VCaP (cell line): ENCODE data around the gene CORIN.

Experiments used
- H3K27ac ChIP-seq: fragments of 450-650 bp; 2 replicates; pipeline ENCODE4 v1.5.1; 2017
- CTCF ChIP-seq: fragments of 450-650 bp; conservative IDR thresholded peaks from 2 replicates; pipeline ENCODE4 v1.5.1; 2017; ENCODE audit warnings: mild to moderate bottlenecking, moderate library complexity

CORIN gene

GRCh38 chr4:47747211-47747610 lies 90.7 kb downstream of the CORIN start:
- TF ChIP-seq CTCF: no peak
- H3K27ac ChIP-seq: no peak overlapping the region

- no peak overlapping the region for H3K27ac ChIP-seq
- TF ChIP-seq CTCF: no peak
Observed at GRCh38 chr4:47746122-47746521, 91.7 kb downstream of the CORIN start.

- H3K27ac ChIP-seq: no peak overlapping the region
- no peak for TF ChIP-seq CTCF
Observed at GRCh38 chr4:47744843-47745382, 93.0 kb downstream of the CORIN start.

GRCh38 chr4:47744253-47744652 lies 93.6 kb downstream of the CORIN start:
- no peak for TF ChIP-seq CTCF
- H3K27ac ChIP-seq: no peak overlapping the region

GRCh38 chr4:47741200-47741599 lies 96.7 kb downstream of the CORIN start:
- no peak overlapping the region for H3K27ac ChIP-seq
- no peak for TF ChIP-seq CTCF

GRCh38 chr4:47737326-47737725 lies 100.5 kb downstream of the CORIN start:
- no peak for TF ChIP-seq CTCF

GRCh38 chr4:47736555-47736954 lies 101.3 kb downstream of the CORIN start:
- no peak for TF ChIP-seq CTCF
- H3K27ac ChIP-seq: no peak overlapping the region

More at GRCh38 chr4:47737326-47737725, 100.5 kb downstream of the CORIN start:
- no peak overlapping the region for H3K27ac ChIP-seq
